ENCODE data around the gene NPIPB2. TPM values are rescaled to one million over a fixed set of nuclear protein-coding genes. Genes with fewer than 3 reads are reported as not detected.

Gene NPIPB2
- total and polyA plus RNA-seq, 2 of the 8 experiments (the other 6 are each of a cell fraction or from before 2014, with no cell fraction given) = 7.5 to 8.3 TPM

- H3K79me1 ChIP-seq (ENCODE audit: low read depth, low read length) = peaks cover 2% of the 10 kb centered on the region
- H3K4me3 ChIP-seq (ENCODE audit: extremely low read depth in 1 of 4, insufficient read depth in 2 of 4, low read depth in 3 of 4, low read length in 4 of 4) = no peak overlapping the region
- no peak overlapping the region for H2AFZ ChIP-seq (ENCODE audit: low read length)
- no peak overlapping the region for H3K23ac ChIP-seq (ENCODE audit: insufficient read length)
- H2BK5ac ChIP-seq (ENCODE audit: low read depth, low read length) = no peak overlapping the region
- no peaks in the 10 kb centered on the region for H3K27me3 ChIP-seq (replicated peaks in 1 of 4; ENCODE audit: control insufficient read depth in 3 of 4, extremely low read depth in 1 of 4, insufficient read depth in 3 of 4, low read length in 3 of 4)
- H2BK20ac ChIP-seq (ENCODE audit: low read length) = no peak overlapping the region
- TF ChIP-seq BRCA1 (IDR thresholded peaks at IDR 0.05; ENCODE audit: low read depth, low read length) = no peak
- TF ChIP-seq POLR2AphosphoS5 (IDR thresholded peaks at IDR 0.05; ENCODE audit: low read depth, low read length) = no peak
- 0 out of 2 replicates have a peak, but pooled peaks have one; percentile 28 for TF ChIP-seq KDM1A (IDR thresholded peaks at IDR 0.05; ENCODE audit: borderline replicate concordance, low read length)
- FAIRE-seq (no peak), DNase-seq (ENCODE audit: low read depth in 1 of 2, low spot score in 2 of 2) (no peak)
- peaks cover 0 to 6% (median 1%) of the 10 kb centered on the region in 4 experiments; a peak in 1 of 8 replicates for H3K36me3 ChIP-seq (ENCODE audit: control insufficient read depth in 2 of 4, insufficient read depth in 4 of 4, low read length in 3 of 4)
- no peak overlapping the region for H3K18ac ChIP-seq (ENCODE audit: extremely low read depth, low read length)
- H3K4me2 ChIP-seq (ENCODE audit: insufficient read depth in 1 of 2, low read depth in 2 of 2, low read length in 2 of 2) = no peak overlapping the region
- no peak overlapping the region for H3K14ac ChIP-seq (ENCODE audit: insufficient read length)
- H4K91ac ChIP-seq (replicated peaks; ENCODE audit: insufficient read length, low read length) = no peak overlapping the region
- no peak overlapping the region for H3K56ac ChIP-seq (replicated peaks; ENCODE audit: insufficient read length, low read depth, low read length)
- no peak overlapping the region for H2BK120ac ChIP-seq (replicated peaks; ENCODE audit: low read depth, low read length)
- no peak overlapping the region for H2AK5ac ChIP-seq (ENCODE audit: low read depth, low read length)
- ChIA-PET POLR2A (ENCODE audit: partially characterized antibody) (interaction anchor here (1.8 kb wide), 1 partner anchor 8 kb away, joined by 4 read pairs; the partner anchor contains the start of gene GSPT1), CTCF (ENCODE audit: partially characterized antibody) (interaction anchor here (1.7 kb wide), 1 partner anchor 160 kb away, joined by 9 read pairs; no protein-coding TSS in a partner anchor)
- no peaks in the 10 kb centered on the region for H3K23me2 ChIP-seq (ENCODE audit: low read depth, low read length)
- no peaks in the 10 kb centered on the region for H3K9me3 ChIP-seq (ENCODE audit: insufficient read depth in 2 of 2, low read depth in 1 of 2, low read length in 1 of 2)
- peaks cover 0 to 3% (median 0%) of the 10 kb centered on the region in 4 experiments; a peak in 1 of 7 replicates for H3K4me1 ChIP-seq (replicated peaks in 1 of 4; ENCODE audit: control insufficient read depth in 3 of 4, insufficient read depth in 4 of 4, low read length in 3 of 4)
- no peak overlapping the region for H3K9ac ChIP-seq (replicated peaks in 1 of 4; ENCODE audit: extremely low read depth in 1 of 4, low read depth in 3 of 4, low read length in 3 of 4)
- H2BK12ac ChIP-seq (ENCODE audit: low read depth, low read length) = no peak overlapping the region
- H3K79me2 ChIP-seq (ENCODE audit: control insufficient read depth in 1 of 2, insufficient read depth in 2 of 2, low read length in 2 of 2) = peaks cover 35 to 96% of the 10 kb centered on the region in 2 experiments
- H3K27ac ChIP-seq (ENCODE audit: low read depth, low read length) = no peak overlapping the region
- H2BK15ac ChIP-seq (ENCODE audit: low read length) = no peak overlapping the region
- H4K20me1 ChIP-seq (replicated peaks in 1 of 2; ENCODE audit: control insufficient read depth in 1 of 2, insufficient read depth in 2 of 2, low read length in 2 of 2) = peaks cover 15 to 24% of the 10 kb centered on the region in 2 experiments
- H4K8ac ChIP-seq (ENCODE audit: extremely low read depth, insufficient read depth, low read length) = no peak overlapping the region
- no peak overlapping the region for H3K4ac ChIP-seq (replicated peaks; ENCODE audit: insufficient read length, low read depth, low read length)
- H4K5ac ChIP-seq (ENCODE audit: insufficient read length, low read depth, low read length) = no peak overlapping the region
- WGBS, 2 experiments (ENCODE audit: extremely low coverage in 1 of 2, insufficient coverage in 1 of 2, insufficient read length in 1 of 2, insufficient replicate concordance in 2 of 2, low coverage in 1 of 2, low lambda C conversion rate in 2 of 2, missing lambda C conversion rate in 1 of 2) = 98% methylated on average over 8 of the region's 8 CpGs; no CpG with 5 or more reads in 1 of the 2 experiments
Measured at GRCh38 chr16:11907160-11907970, 34.5 kb downstream of the NPIPB2 start.

Measured in H1 (cell line).